HepG2 (cell line): Measurements from ENCODE around the gene ARAP1. TPM values are rescaled to one million over a fixed set of nuclear protein-coding genes. Genes with fewer than 3 reads are reported as not detected.

Experiments
- ATAC-seq: fragments of 200-7000 bp; cut with Tn5 transposase; 3 replicates; pipeline ENCODE4 v1.9.1; 2020; ENCODE audit warnings: mild to moderate bottlenecking, moderate library complexity
- BruUV-seq: library from RNA; stranded (reverse); fragments of 400-500 nt; replicated peaks from 2 replicates; lab custom pipeline; 2021; lab: Mats Ljungman, UMichigan
- CTCF ChIA-PET: fragments of 300-600 bp; formaldehyde crosslinking; extraction: SDS; loops from one replicate; lab custom pipeline; 2021; ENCODE audit warnings: low total read pairs, inconsistent platforms, low intra/inter-chr PET ratio; lab: Yijun Ruan, JAX
- POLR2A ChIA-PET: fragments of 350-600 bp; sonication (Branson Sonifier 250); formaldehyde crosslinking; loops from one replicate; lab custom pipeline; 2020; ENCODE audit warnings: antibody characterized with exemption, inconsistent platforms; lab: Yijun Ruan, JAX
- DNase-seq: peaks from one replicate; pipeline ENCODE4 v3.0.0-alpha.2; 2015; ENCODE audit warnings: low spot score
- FAIRE-seq: peaks from 3 replicates; lab custom pipeline; 2011; peaks lifted over from hg19 to GRCh38; lab: Jason Lieb, UNC
- H2AFZ ChIP-seq: one replicate; pipeline ENCODE4 v1.6.1; 2011; ENCODE audit warnings: low read length, inconsistent platforms
- H3K27ac ChIP-seq: fragments of 300-600 bp; 3 replicates; pipeline ENCODE4 v1.8.0; 2011; ENCODE audit warnings: mixed run types, mild to moderate bottlenecking, mixed read lengths, low read length, inconsistent platforms; ENCODE audit not compliant: insufficient read depth; ENCODE audit errors: extremely low read length
- H3K27me3 ChIP-seq, 2 experiments: fragments of 200-600 bp in 1 of 2; 2 replicates in 1 of 2; 3 replicates in 1 of 2; pipeline versions ENCODE4 v1.6.0 to v1.8.0; 2011; ENCODE audit warnings: low read length in 2 of 2, mild to moderate bottlenecking in 2 of 2, moderate library complexity in 2 of 2, inconsistent platforms in 1 of 2; ENCODE audit not compliant: insufficient read depth in 2 of 2, control insufficient read depth in 1 of 2
- H3K36me3 ChIP-seq, 2 experiments: fragments of 200-600 bp in 1 of 2; replicated peaks in 1 of 2; 2 replicates in 1 of 2; 3 replicates in 1 of 2; pipeline versions ENCODE4 v1.5.1 to v1.8.0; 2011; ENCODE audit warnings: low read length in 2 of 2, inconsistent platforms in 1 of 2; ENCODE audit not compliant: insufficient read depth in 2 of 2, control insufficient read depth in 1 of 2
- H3K4me1 ChIP-seq: 2 replicates; pipeline ENCODE4 v1.5.1; 2012; ENCODE audit warnings: low read length, inconsistent platforms; ENCODE audit not compliant: insufficient read depth
- H3K4me2 ChIP-seq: 2 replicates; pipeline ENCODE4 v1.6.0; 2011; ENCODE audit warnings: low read depth, low read length, inconsistent platforms
- H3K4me3 ChIP-seq, 3 experiments: fragments of 200-600 bp in 1 of 3; sonication (generic), shearing (Covaris generic) in 1 of 3; replicated peaks in 1 of 3; 2 replicates each; pipeline ENCODE4 v1.5.1; 2011 to 2016; ENCODE audit warnings: low read length in 3 of 3, inconsistent platforms in 2 of 3, low read depth in 2 of 3, mild to moderate bottlenecking in 2 of 3, control low read depth in 1 of 3, mixed read lengths in 1 of 3; ENCODE audit not compliant: insufficient read depth in 1 of 3
- H3K79me2 ChIP-seq: one replicate; pipeline ENCODE4 v1.6.1; 2011; ENCODE audit warnings: low read length, inconsistent platforms; ENCODE audit not compliant: insufficient read depth
- H3K9ac ChIP-seq: 2 replicates; pipeline ENCODE4 v1.6.0; 2011; ENCODE audit warnings: mild to moderate bottlenecking, low read depth, low read length, inconsistent platforms; ENCODE audit not compliant: insufficient read depth
- H3K9me3 ChIP-seq: 2 replicates; pipeline ENCODE4 v1.5.1; 2012; ENCODE audit warnings: mild to moderate bottlenecking, low read length
- H4K20me1 ChIP-seq: 2 replicates; pipeline ENCODE4 v1.6.0; 2011; ENCODE audit warnings: inconsistent platforms, mild to moderate bottlenecking, low read length, moderate library complexity; ENCODE audit not compliant: insufficient read depth
- CAMTA2 ChIP-seq: sonication (generic); formaldehyde crosslinking; IDR thresholded peaks from 2 replicates; pipeline ENCODE4 v1.4.0; 2020; ENCODE audit warnings: mild to moderate bottlenecking, missing genetic modification reagents, borderline replicate concordance
- KDM4B ChIP-seq: sonication (generic); formaldehyde crosslinking; IDR thresholded peaks from 2 replicates; pipeline ENCODE4 v1.4.0; 2020; ENCODE audit warnings: missing genetic modification reagents
- MAFF ChIP-seq: IDR thresholded peaks from 2 replicates; pipeline ENCODE4 v1.6.1; 2011; ENCODE audit warnings: low read depth, low read length, improper control_type of control experiment
- ZNF124 ChIP-seq: sonication (generic); formaldehyde crosslinking; IDR thresholded peaks from 2 replicates; pipeline ENCODE4 v1.4.0; 2020; ENCODE audit warnings: missing genetic modification reagents
- ZNF205 ChIP-seq: IDR thresholded peaks from 2 replicates; pipeline ENCODE4 v1.6.1; 2018; ENCODE audit warnings: missing biosample characterization, missing genetic modification reagents
- ZNF232 ChIP-seq: sonication (generic); formaldehyde crosslinking; IDR thresholded peaks from 2 replicates; pipeline ENCODE4 v1.4.0; 2020; ENCODE audit warnings: missing genetic modification reagents, borderline replicate concordance
- ZNF274 ChIP-seq: sonication (generic); formaldehyde crosslinking; IDR thresholded peaks from 2 replicates; pipeline ENCODE4 v1.5.1; 2020; ENCODE audit warnings: mild to moderate bottlenecking, missing genetic modification reagents
- ZNF296 ChIP-seq: sonication (generic); formaldehyde crosslinking; conservative IDR thresholded peaks from 2 replicates; pipeline ENCODE4 v1.5.0; 2020; ENCODE audit warnings: mild to moderate bottlenecking, missing genetic modification reagents
- ZNF530 ChIP-seq: sonication (generic); formaldehyde crosslinking; IDR thresholded peaks from 2 replicates; pipeline ENCODE4 v1.5.0; 2020; ENCODE audit warnings: low read depth, mild to moderate bottlenecking, missing genetic modification reagents
- in situ Hi-C: cut with HindIII; loops from 2 replicates; pipeline ENCODE4 v1.10.0; 2017; ENCODE audit warnings: low pct_unique_long_range_greater_than_20kb; ENCODE audit not compliant: extremely low pct_ligation_motif_present
- intact Hi-C: fragments of 100-400 bp; cut with micrococcal nuclease; formaldehyde crosslinking; loops from one replicate; pipeline ENCODE4 v1.10.0; 2022; ENCODE audit not compliant: unreplicated experiment
- polyA plus RNA-seq, 8 experiments: library from polyadenylated mRNA; depleted of rRNA in 3 of 8; stranded (reverse) in 7 of 8; unstranded in 1 of 8; fragments of >200 nt; fragmentation: Illumina TruSeq in 4 of 8; extraction: Trizol in 4 of 8; gene quantifications; 2 replicates each; pipeline versions ENCODE4 v1.2.1 to v1.2.3, GENCODE V29; 2011 to 2016; ENCODE audit warnings: low read depth in 4 of 8, missing spikeins in 1 of 8, mixed read lengths in 1 of 8; ENCODE audit not compliant: insufficient read depth in 1 of 8
- total RNA-seq, 5 experiments: library from RNA; depleted of rRNA; stranded (reverse); fragments of >200 nt; fragmentation: Illumina TruSeq; extraction: Trizol; gene quantifications; 2 replicates each; pipeline ENCODE4 v1.2.3, GENCODE V29; 2016; ENCODE audit warnings: low read depth in 1 of 5
- TF ChIP-seq, protein P1 (sequence below): sonication (generic); formaldehyde crosslinking; IDR thresholded peaks from 2 replicates; pipeline ENCODE4 v1.5.1; 2020; ENCODE audit warnings: mild to moderate bottlenecking, missing genetic modification reagents, borderline replicate concordance
- TF ChIP-seq, protein P2 (sequence below): sonication (generic); formaldehyde crosslinking; IDR thresholded peaks from 2 replicates; pipeline ENCODE4 v1.4.0; 2020; ENCODE audit warnings: missing genetic modification reagents
- TF ChIP-seq, protein P3 (sequence below): sonication (generic); formaldehyde crosslinking; IDR thresholded peaks from 2 replicates; pipeline ENCODE4 v1.8.0; 2022; ENCODE audit warnings: missing genetic modification reagents, low read depth, mild to moderate bottlenecking, borderline replicate concordance
- TF ChIP-seq, protein P4 (sequence below): IDR thresholded peaks from 2 replicates; pipeline ENCODE4 v1.6.1; 2016; ENCODE audit warnings: low read depth

Gene ARAP1
- total and polyA plus RNA-seq, 2 of the 13 experiments (the other 11 are each of a cell fraction or from before 2014, with no cell fraction given) = 43.2 to 55.5 TPM

DNA sequence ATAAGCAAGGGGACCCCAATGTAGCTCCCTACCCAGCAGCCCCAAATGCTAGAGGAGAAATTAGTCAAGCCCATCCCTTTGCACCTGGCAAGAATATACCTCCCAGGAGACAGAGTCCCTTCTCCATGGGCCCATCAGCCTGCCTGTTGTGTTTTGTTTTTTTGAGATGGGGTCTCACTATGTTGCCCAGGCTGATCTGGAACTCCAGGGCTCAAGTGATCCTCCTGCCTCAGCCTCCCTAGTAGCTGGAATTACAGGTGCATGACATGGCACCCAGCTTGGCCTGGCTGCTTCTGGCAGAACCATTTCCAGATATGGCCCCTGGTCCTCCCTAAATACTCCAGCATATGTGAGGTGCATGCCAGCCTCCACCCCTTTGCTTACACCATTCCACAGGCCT lies 100.1 kb downstream of the ARAP1 start:
- no TSS peak for BruUV-seq
- H3K4me1 ChIP-seq = no peaks in the 10 kb centered on the region
- no peak overlapping the region for H3K9ac ChIP-seq
- no peaks in the 10 kb centered on the region for H4K20me1 ChIP-seq
- DNase-seq (no peak), FAIRE-seq (no peak), ATAC-seq (no peak)
- no peak overlapping the region for H2AFZ ChIP-seq
- in situ Hi-C loops = no loop called here
- intact Hi-C loops = no loop called here
- no peaks in the 10 kb centered on the region for H3K9me3 ChIP-seq
- POLR2A ChIA-PET = no interaction called here
- H3K27ac ChIP-seq = no peak overlapping the region
- peaks cover 5 to 32% of the 10 kb centered on the region in 2 experiments; a peak in 3 of 5 replicates for H3K27me3 ChIP-seq
- no peak overlapping the region for H3K4me2 ChIP-seq
- CTCF ChIA-PET = no interaction called here
- H3K36me3 ChIP-seq = no peaks in the 10 kb centered on the region
- H3K79me2 ChIP-seq = no peaks in the 10 kb centered on the region
- H3K4me3 ChIP-seq = no peak overlapping the region
- TF ChIP-seq ZNF274 (CRISPR knock-in tag) = no peak
- TF ChIP-seq KDM4B (CRISPR knock-in tag) = no peak
- no peak for TF ChIP-seq CAMTA2 (CRISPR knock-in tag)
- TF ChIP-seq, protein P1, sequence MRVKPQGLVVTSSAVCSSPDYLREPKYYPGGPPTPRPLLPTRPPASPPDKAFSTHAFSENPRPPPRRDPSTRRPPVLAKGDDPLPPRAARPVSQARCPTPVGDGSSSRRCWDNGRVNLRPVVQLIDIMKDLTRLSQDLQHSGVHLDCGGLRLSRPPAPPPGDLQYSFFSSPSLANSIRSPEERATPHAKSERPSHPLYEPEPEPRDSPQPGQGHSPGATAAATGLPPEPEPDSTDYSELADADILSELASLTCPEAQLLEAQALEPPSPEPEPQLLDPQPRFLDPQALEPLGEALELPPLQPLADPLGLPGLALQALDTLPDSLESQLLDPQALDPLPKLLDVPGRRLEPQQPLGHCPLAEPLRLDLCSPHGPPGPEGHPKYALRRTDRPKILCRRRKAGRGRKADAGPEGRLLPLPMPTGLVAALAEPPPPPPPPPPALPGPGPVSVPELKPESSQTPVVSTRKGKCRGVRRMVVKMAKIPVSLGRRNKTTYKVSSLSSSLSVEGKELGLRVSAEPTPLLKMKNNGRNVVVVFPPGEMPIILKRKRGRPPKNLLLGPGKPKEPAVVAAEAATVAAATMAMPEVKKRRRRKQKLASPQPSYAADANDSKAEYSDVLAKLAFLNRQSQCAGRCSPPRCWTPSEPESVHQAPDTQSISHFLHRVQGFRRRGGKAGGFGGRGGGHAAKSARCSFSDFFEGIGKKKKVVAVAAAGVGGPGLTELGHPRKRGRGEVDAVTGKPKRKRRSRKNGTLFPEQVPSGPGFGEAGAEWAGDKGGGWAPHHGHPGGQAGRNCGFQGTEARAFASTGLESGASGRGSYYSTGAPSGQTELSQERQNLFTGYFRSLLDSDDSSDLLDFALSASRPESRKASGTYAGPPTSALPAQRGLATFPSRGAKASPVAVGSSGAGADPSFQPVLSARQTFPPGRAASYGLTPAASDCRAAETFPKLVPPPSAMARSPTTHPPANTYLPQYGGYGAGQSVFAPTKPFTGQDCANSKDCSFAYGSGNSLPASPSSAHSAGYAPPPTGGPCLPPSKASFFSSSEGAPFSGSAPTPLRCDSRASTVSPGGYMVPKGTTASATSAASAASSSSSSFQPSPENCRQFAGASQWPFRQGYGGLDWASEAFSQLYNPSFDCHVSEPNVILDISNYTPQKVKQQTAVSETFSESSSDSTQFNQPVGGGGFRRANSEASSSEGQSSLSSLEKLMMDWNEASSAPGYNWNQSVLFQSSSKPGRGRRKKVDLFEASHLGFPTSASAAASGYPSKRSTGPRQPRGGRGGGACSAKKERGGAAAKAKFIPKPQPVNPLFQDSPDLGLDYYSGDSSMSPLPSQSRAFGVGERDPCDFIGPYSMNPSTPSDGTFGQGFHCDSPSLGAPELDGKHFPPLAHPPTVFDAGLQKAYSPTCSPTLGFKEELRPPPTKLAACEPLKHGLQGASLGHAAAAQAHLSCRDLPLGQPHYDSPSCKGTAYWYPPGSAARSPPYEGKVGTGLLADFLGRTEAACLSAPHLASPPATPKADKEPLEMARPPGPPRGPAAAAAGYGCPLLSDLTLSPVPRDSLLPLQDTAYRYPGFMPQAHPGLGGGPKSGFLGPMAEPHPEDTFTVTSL (CRISPR knock-in tag) = no peak
- TF ChIP-seq ZNF124 (CRISPR knock-in tag) = no peak
- no peak for TF ChIP-seq ZNF530 (CRISPR knock-in tag)
- no peak for TF ChIP-seq ZNF232 (CRISPR knock-in tag)
- no peak for TF ChIP-seq ZNF296 (CRISPR knock-in tag)
- TF ChIP-seq, protein P2, sequence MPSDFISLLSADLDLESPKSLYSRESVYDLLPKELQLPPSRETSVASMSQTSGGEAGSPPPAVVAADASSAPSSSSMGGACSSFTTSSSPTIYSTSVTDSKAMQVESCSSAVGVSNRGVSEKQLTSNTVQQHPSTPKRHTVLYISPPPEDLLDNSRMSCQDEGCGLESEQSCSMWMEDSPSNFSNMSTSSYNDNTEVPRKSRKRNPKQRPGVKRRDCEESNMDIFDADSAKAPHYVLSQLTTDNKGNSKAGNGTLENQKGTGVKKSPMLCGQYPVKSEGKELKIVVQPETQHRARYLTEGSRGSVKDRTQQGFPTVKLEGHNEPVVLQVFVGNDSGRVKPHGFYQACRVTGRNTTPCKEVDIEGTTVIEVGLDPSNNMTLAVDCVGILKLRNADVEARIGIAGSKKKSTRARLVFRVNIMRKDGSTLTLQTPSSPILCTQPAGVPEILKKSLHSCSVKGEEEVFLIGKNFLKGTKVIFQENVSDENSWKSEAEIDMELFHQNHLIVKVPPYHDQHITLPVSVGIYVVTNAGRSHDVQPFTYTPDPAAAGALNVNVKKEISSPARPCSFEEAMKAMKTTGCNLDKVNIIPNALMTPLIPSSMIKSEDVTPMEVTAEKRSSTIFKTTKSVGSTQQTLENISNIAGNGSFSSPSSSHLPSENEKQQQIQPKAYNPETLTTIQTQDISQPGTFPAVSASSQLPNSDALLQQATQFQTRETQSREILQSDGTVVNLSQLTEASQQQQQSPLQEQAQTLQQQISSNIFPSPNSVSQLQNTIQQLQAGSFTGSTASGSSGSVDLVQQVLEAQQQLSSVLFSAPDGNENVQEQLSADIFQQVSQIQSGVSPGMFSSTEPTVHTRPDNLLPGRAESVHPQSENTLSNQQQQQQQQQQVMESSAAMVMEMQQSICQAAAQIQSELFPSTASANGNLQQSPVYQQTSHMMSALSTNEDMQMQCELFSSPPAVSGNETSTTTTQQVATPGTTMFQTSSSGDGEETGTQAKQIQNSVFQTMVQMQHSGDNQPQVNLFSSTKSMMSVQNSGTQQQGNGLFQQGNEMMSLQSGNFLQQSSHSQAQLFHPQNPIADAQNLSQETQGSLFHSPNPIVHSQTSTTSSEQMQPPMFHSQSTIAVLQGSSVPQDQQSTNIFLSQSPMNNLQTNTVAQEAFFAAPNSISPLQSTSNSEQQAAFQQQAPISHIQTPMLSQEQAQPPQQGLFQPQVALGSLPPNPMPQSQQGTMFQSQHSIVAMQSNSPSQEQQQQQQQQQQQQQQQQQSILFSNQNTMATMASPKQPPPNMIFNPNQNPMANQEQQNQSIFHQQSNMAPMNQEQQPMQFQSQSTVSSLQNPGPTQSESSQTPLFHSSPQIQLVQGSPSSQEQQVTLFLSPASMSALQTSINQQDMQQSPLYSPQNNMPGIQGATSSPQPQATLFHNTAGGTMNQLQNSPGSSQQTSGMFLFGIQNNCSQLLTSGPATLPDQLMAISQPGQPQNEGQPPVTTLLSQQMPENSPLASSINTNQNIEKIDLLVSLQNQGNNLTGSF (CRISPR knock-in tag) = no peak
- no peak for TF ChIP-seq MAFF
- TF ChIP-seq, protein P3, sequence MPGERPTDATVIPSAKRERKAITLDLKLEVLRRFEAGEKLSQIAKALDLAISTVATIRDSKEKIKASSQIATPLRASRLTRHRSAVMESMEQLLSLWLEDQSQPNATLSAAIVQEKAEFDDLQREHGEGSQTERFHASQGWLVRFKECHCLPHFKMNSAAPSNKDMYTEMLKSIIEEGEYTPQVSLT (CRISPR knock-in tag) = no peak
- TF ChIP-seq, protein P4, sequence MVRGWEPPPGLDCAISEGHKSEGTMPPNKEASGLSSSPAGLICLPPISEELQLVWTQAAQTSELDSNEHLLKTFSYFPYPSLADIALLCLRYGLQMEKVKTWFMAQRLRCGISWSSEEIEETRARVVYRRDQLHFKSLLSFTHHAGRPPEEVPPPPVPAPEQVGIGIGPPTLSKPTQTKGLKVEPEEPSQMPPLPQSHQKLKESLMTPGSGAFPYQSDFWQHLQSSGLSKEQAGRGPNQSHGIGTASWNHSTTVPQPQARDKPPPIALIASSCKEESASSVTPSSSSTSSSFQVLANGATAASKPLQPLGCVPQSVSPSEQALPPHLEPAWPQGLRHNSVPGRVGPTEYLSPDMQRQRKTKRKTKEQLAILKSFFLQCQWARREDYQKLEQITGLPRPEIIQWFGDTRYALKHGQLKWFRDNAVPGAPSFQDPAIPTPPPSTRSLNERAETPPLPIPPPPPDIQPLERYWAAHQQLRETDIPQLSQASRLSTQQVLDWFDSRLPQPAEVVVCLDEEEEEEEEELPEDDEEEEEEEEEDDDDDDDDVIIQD = no peak
- TF ChIP-seq ZNF205 (CRISPR knock-in tag) = no peak
